Uterus (tissue), 4 donors: ENCODE data around the gene TOM1. TPM values are rescaled to one million over a fixed set of nuclear protein-coding genes. Genes with fewer than 3 reads are reported as not detected.

ENCODE experiments used
- DNase-seq, 2 donors: peaks; one replicate each; pipeline ENCODE4 v3.0.0-alpha.2; 2019 to 2020
- H3K27ac ChIP-seq, 2 donors: fragments of 200-600 bp; sonication (generic); 1 replicate in 1 of 2; 2 replicates in 1 of 2; pipeline ENCODE4 v1.5.1; 2016 to 2018
- H3K27me3 ChIP-seq, 2 donors: fragments of 200-600 bp; sonication (generic); one replicate each; pipeline ENCODE4 v1.5.1; 2018 to 2019; ENCODE audit warnings: control low read depth in 1 of 2
- H3K36me3 ChIP-seq, 2 donors: fragments of 200-600 bp; sonication (generic); one replicate each; pipeline ENCODE4 v1.5.1; 2019; ENCODE audit warnings: control low read depth in 1 of 2
- H3K4me1 ChIP-seq, 2 donors: fragments of 200-600 bp; sonication (generic); one replicate each; pipeline ENCODE4 v1.5.1; 2018 to 2019; ENCODE audit warnings: control low read depth in 1 of 2
- H3K4me3 ChIP-seq, 2 donors: fragments of 200-600 bp; sonication (generic); 1 replicate in 1 of 2; 2 replicates in 1 of 2; pipeline ENCODE4 v1.5.1; 2018 to 2019; ENCODE audit warnings: mild to moderate bottlenecking in 1 of 2
- H3K9me3 ChIP-seq, 2 donors: fragments of 200-600 bp; sonication (generic); one replicate each; pipeline ENCODE4 v1.5.1; 2019; ENCODE audit warnings: control low read depth in 1 of 2
- POLR2A ChIP-seq, 2 donors: fragments of 450-650 bp; IDR thresholded peaks; one replicate each; pipeline ENCODE4 v1.6.1; 2016; ENCODE audit warnings: antibody characterized with exemption in 2 of 2, mild to moderate bottlenecking in 1 of 2, moderate library complexity in 1 of 2
- intact Hi-C: fragments of 100-400 bp; cut with DNase I; formaldehyde crosslinking; loops from one replicate; pipeline ENCODE4 v1.15.1; 2023; ENCODE audit warnings: low total_unique reads
- total RNA-seq, 4 donors: library from RNA; depleted of rRNA in 3 of 4; stranded (reverse); fragments of >200 nt in 3 of 4; gene quantifications; one replicate each; pipeline versions ENCODE4 v1.1.0 to v1.2.4, GENCODE V29; 2014 to 2023
- TF ChIP-seq, protein P1 (sequence below), 4 experiments: fragments of 200-600 bp in 2 of 4; fragments of 450-650 bp in 2 of 4; sonication (generic) in 2 of 4; IDR thresholded peaks; one replicate each; pipeline ENCODE4 v1.5.1; 2016 to 2019; ENCODE audit warnings: antibody characterized with exemption in 4 of 4, mild to moderate bottlenecking in 2 of 4, moderate library complexity in 1 of 4
- donor health status: DM: yes; HTN: yes; CAD: no.

TOM1 gene
- total RNA-seq, 4 donors from 2014 or later: 21.3 to 66.7 (median 52.5) TPM

DNA sequence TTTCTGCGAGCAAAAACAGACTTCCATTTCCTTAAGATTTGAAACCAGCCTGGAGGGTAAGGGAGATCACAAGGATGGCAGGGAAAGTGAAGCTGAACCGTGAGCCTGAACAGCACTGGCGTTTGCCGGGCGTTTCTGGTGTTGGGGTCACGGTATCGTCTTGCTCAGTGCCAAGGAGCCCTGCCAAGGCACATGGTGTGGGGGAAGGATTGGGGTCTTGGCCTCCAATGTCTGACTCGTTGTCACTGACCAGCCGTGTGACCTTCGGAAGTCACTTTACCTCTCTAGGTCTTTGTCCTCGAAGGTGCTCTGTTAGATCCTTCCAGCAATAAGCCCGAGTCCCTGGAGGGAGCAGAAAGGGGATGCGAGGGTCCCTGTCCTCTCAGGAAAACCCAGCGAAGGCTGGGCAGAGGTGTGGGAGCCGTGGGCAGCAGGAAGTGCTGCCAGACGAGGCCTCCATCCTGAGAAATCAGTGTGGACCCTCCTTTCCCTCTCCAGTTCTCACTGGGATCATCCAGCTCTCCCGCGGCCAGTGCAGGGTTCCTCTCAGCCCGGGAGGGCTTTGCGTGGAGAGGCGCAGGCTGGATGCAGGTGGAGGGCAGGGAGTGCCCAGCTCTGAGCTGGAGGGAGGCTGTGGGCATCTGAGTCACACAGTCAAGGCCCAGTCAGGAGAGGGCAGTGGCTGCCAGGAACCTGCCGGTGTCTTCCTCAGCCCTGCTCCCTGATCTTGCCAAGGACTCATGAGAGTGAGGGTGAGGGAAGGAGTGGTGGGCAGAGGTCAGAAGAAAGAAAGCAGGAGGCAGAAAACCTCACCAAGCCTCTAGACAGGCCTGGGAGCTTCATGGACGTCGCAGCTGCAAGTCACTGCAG, 18.9 kb downstream of the TOM1 start:
- Histone ChIP-seq H3K27ac (no peak overlapping the region), H3K9me3 (no peaks in the 10 kb centered on the region), H3K4me1 (peaks cover 0 to 6% of the 10 kb centered on the region in 2 donors), H3K27me3 (no peaks in the 10 kb centered on the region), H3K4me3 (no peak overlapping the region), H3K36me3 (no peaks in the 10 kb centered on the region)
- DNase-seq: no peak
- intact Hi-C loops: no loop called here
- no peak for TF ChIP-seq POLR2A (IDR thresholded peaks at IDR 0.05)
- TF ChIP-seq, protein P1, sequence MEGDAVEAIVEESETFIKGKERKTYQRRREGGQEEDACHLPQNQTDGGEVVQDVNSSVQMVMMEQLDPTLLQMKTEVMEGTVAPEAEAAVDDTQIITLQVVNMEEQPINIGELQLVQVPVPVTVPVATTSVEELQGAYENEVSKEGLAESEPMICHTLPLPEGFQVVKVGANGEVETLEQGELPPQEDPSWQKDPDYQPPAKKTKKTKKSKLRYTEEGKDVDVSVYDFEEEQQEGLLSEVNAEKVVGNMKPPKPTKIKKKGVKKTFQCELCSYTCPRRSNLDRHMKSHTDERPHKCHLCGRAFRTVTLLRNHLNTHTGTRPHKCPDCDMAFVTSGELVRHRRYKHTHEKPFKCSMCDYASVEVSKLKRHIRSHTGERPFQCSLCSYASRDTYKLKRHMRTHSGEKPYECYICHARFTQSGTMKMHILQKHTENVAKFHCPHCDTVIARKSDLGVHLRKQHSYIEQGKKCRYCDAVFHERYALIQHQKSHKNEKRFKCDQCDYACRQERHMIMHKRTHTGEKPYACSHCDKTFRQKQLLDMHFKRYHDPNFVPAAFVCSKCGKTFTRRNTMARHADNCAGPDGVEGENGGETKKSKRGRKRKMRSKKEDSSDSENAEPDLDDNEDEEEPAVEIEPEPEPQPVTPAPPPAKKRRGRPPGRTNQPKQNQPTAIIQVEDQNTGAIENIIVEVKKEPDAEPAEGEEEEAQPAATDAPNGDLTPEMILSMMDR (IDR thresholded peaks at IDR 0.05): no peak

DNA sequence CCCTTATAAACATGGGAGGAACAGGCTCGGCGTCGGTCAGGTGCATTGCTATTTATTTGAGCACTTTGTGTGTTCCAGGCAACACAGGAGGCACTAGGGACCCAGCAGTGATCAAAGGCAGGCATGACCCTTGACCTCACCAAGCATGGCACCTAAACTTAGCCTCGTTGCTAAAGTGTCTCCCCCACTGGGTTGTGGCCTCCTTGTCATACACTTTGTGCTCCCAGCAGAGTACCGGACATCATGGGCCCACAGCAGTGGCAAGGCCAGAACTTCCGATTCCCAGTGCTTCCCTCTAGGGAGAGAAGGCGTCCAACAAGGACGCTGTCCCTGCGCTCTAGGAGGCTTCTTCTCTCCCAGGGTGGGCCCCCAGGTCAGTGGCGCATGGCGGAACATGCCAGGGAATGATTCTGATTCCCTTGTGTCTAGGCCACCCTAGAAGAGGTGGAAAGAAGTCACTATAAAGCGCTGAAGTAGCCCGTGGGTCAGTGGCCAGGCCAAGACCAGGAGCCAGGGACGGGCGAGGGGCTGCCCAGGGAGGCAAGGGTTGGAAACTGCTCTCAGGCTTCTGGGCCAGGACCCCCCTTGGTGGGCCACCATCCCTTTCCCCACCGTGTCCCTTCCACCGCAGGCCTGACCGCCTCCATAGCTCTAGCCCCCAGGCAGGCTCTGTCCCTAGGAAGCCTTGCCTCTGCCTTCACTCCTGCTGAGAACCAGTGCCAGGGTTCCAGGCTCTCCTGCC, 19.7 kb downstream of the TOM1 start:
- TF ChIP-seq, protein P1 (IDR thresholded peaks at IDR 0.05): no peak
- no peak for TF ChIP-seq POLR2A (IDR thresholded peaks at IDR 0.05)
- intact Hi-C loops: no loop called here
- Histone ChIP-seq H3K27me3 (no peaks in the 10 kb centered on the region), H3K4me3 (no peak overlapping the region), H3K27ac (no peak overlapping the region), H3K36me3 (no peaks in the 10 kb centered on the region), H3K4me1 (no peaks in the 10 kb centered on the region), H3K9me3 (no peaks in the 10 kb centered on the region)
- DNase-seq: no peak

DNA sequence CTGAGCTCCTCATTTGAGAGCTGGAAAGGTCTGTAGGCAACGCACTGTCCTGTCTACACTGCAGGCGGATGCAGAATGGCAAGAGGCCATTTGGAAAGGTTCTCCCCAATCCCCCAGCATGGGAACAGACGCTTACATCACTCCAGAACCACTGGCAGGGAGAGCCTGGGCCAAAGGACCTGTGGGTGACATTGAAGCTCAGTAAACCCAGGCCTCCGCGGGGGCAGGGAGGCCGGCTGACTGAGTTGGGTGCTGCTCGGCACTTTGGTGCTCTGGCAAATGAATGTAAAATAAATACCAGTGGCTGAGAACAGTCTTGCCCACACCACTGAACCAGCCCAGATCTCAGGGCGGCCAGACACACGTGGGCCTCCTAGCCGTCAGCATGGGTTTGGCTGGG, 22.4 kb downstream of the TOM1 start:
- intact Hi-C loops: no loop called here
- H3K27ac ChIP-seq: no peak overlapping the region
- H3K4me3 ChIP-seq: no peak overlapping the region
- DNase-seq: no peak
- no peaks in the 10 kb centered on the region for H3K36me3 ChIP-seq
- H3K9me3 ChIP-seq: no peaks in the 10 kb centered on the region
- H3K27me3 ChIP-seq: no peaks in the 10 kb centered on the region
- TF ChIP-seq, protein P1 (IDR thresholded peaks at IDR 0.05): no peak
- no peak for TF ChIP-seq POLR2A (IDR thresholded peaks at IDR 0.05)
- no peaks in the 10 kb centered on the region for H3K4me1 ChIP-seq

DNA sequence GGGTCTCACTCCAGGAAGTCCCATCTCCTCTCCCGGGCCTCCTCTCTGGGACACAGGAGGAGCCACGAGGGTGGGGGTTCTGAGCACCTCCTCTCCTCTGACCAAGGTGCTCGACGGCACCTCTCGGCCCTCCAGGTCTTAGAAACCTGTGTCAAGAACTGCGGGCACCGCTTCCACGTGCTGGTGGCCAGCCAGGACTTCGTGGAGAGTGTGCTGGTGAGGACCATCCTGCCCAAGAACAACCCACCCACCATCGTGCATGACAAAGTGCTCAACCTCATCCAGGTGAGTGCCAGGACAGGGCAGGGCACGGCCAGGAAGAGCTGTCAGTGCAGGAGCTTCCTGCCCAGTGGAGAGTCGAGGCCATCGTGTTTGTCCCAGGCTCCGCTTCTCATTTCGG, 23.2 kb downstream of the TOM1 start:
- no peak for TF ChIP-seq POLR2A (IDR thresholded peaks at IDR 0.05)
- TF ChIP-seq, protein P1 (IDR thresholded peaks at IDR 0.05): no peak
- Histone ChIP-seq H3K9me3 (no peaks in the 10 kb centered on the region), H3K27me3 (no peaks in the 10 kb centered on the region), H3K27ac (no peak overlapping the region), H3K36me3 (no peaks in the 10 kb centered on the region), H3K4me3 (no peak overlapping the region), H3K4me1 (no peaks in the 10 kb centered on the region)
- intact Hi-C loops: no loop called here
- DNase-seq: no peak

DNA sequence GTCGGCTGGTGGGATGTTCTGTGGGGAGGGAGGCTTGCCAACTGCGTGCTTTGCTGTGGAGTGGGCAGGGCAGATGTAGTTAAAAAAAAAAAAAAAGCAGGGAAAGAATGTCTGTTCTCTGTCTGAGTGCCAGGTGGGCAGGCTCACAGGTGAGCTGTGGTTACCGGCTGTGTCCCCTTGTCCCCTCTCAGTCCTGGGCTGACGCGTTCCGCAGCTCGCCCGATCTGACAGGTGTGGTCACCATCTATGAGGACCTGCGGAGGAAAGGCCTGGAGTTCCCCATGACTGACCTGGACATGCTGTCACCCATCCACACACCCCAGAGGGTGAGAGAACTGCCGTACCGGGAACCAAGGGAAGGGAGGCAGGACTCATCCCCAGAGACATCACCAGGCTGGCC, 23.6 kb downstream of the TOM1 start:
- intact Hi-C loops: no loop called here
- Histone ChIP-seq H3K36me3 (no peaks in the 10 kb centered on the region), H3K9me3 (no peaks in the 10 kb centered on the region), H3K4me1 (no peaks in the 10 kb centered on the region), H3K27ac (no peak overlapping the region), H3K4me3 (no peak overlapping the region), H3K27me3 (no peaks in the 10 kb centered on the region)
- no peak for DNase-seq
- TF ChIP-seq, protein P1 (IDR thresholded peaks at IDR 0.05): no peak
- TF ChIP-seq POLR2A (IDR thresholded peaks at IDR 0.05): no peak
